ACHN (cell line): ENCODE measurements around the gene MED7.

ENCODE experiments used
- DNase-seq: peaks from one replicate; pipeline ENCODE4 v3.0.0-alpha.2; 2015
- in situ Hi-C: cut with HindIII; loops from 2 replicates; pipeline ENCODE4 v1.10.0; 2017; ENCODE audit warnings: low sequenced_read_pairs, low pct_ligation_motif_present, low pct_unique_long_range_greater_than_20kb

Gene MED7

DNA sequence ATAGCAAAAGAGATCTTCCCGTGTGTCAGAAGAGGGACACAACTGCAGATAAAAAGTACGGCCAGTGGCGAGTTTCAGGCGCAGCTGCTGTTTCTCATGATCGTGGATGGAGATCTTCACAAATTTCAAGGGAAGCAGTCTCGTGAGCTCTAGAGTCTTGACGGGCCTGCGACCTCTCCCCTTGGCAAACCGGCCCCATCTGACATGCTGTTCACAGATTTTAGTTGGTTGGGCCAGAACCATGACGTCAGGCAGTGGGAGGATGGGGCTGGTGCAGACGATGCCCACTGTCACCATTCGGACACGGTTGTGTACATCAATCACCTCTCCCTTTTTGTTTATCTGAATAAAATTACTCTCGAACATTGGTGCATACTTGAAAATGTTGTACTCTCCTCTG lies 23.0 kb upstream of the MED7 start:
- in situ Hi-C loops, result no loop called here
- no peak for DNase-seq

DNA sequence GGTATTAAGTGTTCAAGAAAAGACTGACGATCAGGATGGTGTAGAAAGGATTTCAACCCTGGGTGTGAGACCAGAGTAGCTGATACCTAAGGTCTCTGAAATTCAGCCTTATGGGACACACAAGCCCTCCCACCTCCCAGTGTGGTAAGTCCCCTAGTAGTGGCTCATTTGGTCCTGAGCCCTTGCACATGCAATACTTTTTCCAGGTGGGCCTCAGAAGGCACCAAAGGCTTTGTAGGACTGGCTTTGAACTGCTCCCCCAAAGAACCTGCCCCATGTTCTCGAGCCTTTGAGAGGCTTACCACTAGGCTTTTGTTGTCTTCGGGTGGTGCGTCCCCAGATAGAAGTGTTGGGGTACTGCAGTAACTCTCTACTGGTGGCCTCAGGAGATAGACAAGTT lies 22.6 kb upstream of the MED7 start:
- no peak for DNase-seq

DNA sequence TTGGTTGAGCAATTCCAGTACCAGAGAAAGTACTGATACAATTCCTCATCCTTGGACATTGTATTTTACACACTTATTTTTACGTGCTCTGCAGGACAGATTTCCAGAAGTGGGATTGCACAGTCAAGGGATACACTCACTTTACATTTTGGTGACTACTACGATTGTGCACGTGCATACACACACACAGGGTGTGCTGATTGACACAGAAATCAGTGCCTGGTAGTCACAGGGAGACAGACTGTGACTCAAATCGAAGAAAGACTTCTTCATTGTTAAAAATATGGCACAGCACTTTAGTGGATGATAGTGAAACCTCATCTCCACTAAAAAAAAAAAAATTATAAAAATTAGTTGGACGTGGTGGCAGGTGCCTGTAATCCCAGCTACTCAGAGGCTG lies 21.9 kb upstream of the MED7 start:
- DNase-seq, result no peak
- in situ Hi-C loops, result no loop called here

More for the DNA sequence above, 22.6 kb upstream of the MED7 start:
- in situ Hi-C loops, result no loop called here

DNA sequence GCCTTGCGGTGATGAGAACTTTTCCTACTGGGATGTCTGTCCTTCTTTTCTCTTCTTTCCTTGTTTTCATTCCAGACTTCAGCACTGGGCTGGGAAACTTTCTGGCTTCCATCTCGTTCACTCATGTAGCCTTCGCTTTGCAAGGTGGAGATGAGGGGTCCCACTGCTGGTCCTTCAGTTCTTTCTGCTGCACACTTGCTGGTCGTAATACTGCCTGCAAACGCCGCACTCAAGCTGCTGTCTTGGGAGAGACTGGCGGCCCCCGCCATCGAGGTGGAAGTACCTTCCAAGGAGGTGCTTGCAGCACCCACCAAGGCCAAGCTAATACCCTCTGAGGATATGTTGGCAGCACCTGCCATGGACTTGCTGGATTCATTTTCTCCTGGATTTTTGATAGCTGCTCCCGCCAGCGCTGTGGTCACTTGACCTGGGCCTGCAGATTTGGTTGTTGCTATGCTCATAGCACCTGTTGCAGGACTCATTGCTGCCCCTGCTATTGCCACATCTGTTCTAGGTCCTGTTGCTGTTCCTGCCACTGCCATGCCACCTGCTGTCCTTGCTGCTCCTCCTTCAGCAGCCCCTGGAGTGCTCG lies 20.4 kb upstream of the MED7 start:
- in situ Hi-C loops, result no loop called here
- no peak for DNase-seq

DNA sequence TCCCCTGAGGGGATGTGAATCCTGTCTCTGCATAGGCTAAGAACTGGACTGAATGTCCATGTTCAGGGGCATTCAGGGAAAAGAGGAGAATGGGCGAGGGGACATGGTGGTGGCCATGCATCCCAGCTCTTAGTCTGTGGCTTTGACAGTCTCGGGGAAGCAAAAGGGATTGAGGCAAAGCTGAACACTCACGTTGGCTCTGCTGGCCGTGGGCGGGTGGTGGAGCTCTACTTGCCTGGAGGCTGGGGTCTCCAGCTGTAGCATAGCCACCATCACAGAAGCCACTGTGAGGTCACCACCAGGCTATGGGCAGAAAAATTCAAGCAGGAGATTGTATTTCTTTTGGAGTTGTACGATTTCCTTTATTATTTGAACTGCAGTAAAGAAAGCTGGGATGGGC lies 19.3 kb upstream of the MED7 start:
- DNase-seq, result no peak
- in situ Hi-C loops, result no loop called here

DNA sequence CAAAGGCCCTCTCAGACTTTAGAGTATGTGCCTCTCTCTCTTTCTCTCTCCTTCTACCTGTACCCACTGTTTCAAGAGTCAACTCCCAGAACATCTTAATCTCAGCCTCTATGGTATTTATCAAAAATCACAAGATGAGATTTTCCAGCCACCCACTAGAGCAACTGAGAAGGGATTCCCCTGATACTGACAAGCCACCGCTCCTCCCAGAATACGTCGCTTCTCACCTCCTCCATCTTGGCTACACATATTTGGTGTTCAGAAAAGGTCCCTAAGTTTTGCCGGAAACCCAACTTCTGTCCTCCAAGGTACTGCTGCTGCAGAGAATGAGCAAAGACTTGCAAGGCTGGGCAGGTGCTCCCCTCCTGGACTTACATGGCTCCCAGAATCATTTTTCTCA lies 17.3 kb upstream of the MED7 start:
- in situ Hi-C loops, result no loop called here
- no peak for DNase-seq

DNA sequence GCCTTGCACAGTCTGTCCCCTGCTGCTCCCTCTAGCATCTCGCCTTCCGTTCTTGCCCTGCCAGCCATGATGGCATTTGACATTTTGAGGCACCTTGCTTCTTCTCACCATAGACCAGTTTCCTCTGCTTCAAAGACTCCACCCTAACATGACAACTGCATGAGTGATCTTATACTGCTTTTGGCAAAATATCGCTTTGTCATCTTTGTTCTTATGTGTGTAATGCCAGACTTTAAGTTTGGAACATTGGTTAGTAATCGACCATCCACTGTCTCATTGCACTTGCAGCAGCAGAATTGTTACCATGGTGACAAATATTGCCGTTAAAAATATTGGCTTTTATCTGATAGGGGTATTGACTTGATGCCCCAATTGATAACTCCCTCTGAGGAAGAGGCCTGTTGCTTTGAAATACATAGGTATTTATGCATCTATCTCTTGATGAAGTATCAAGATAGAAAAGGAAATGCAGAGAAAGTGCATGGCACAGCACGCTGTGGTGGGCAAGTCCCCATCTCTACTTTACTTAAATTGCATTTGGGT lies 16.6 kb upstream of the MED7 start:
- no peak for DNase-seq
- in situ Hi-C loops, result no loop called here

DNA sequence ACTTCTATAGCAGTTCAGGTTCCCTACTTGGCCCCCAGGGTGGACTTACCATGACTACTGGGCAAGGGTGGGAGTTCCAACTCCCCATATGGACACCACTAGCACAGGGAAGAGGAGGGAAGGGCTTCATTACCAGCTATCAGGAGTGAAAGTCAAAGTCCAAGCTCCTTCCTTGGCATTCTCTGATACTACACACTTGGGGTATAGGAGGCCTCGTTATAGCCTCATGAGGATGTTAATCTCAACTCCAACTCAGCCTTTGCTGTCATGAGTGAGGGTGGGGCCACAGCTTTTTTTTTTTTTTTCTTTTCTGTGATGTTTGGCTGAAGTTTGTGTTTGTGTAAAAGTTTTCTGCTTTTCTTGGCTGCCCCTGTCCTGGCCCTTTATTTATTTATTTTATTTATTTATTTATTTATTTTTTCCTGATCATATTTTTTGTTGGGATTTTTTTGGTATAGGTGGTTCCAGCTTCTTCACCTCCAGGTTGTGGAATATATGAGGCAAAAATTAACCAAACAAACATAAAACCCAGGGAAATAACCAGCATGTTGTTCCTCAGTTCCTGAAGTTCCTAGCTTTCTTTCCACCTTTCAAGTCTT lies 14.7 kb upstream of the MED7 start:
- in situ Hi-C loops, result no loop called here
- no peak for DNase-seq

DNA sequence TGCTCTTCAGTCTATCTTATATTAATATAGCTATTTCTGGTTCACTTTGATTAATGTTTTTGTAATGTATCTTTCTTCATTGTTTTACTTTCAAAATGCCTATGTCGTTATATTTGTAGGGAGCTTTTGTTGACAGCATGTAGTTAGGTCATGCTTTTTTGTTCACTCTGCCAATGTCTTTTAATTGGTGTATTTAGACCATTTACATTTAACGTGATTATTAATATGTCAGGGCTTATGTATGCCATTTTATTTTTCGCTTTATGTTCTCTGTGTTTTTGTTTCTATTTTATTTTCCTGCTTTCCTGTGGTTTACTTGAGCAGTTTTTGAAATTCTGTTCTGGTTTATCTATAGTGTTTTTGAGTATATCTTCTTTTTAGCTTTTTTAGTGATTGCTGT lies 12.6 kb upstream of the MED7 start:
- in situ Hi-C loops, result no loop called here
- DNase-seq, result no peak

DNA sequence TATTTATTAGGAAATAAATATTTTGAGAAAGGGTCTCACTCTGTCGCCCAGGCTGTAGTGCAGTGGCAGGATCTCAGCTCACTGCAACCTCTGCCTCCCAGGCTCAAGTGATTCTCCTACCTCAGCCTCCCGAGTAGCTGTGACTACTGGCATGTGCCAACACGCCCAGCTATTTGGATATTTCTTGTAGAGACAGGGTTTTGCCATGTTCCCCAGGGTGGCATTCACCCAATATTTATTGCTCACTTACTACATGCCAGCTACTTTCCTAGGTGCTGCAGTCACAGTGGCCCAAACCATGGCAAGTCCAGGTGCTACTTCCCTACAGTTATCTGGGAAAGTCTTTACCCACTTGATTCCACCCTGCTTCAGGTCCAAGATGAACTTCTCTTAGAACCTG lies 8.3 kb upstream of the MED7 start:
- no peak for DNase-seq
- in situ Hi-C loops, result no loop called here

DNA sequence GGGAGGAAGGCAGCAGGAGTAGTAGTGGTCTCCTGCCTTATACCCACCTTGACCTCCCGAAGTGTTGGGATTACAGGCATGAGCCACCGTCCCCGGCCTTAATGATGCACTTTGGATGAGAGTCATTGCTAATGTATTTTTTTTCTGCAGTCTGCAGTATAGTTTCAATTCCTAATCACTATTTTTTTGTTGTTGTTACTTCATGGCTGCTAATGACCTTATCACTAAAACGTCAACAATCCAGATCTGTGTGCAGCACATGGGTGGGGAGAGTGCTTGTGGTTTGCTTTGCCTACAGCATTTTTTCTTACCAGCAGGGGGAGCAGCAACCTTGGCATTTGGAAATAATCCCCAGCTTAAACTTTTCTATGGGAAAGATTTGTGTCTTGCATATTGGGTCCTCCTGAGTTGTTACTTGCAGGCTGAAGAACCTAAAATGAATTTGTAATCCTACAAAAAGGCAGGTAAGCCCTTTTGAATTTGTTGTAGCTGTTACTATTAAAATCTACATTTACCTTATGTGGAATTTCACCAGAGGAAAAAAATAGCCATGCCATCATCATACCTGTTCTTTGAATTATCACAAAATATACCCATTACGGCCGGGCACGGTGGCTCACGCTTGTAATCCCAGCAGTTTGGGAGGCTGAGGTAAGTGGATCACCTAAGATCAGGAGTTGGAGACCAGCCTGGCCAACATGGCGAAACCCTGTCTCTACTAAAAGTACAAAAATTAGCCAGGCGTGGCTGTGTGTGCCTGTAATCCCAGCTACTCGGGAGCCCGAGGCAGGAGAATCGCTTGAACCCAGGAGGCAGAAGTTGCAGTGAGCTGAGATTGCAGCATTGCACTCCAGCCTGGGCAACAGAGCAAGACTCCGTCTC lies 6.3 kb upstream of the MED7 start:
- in situ Hi-C loops, result no loop called here
- peak; percentile 57 for DNase-seq

DNA sequence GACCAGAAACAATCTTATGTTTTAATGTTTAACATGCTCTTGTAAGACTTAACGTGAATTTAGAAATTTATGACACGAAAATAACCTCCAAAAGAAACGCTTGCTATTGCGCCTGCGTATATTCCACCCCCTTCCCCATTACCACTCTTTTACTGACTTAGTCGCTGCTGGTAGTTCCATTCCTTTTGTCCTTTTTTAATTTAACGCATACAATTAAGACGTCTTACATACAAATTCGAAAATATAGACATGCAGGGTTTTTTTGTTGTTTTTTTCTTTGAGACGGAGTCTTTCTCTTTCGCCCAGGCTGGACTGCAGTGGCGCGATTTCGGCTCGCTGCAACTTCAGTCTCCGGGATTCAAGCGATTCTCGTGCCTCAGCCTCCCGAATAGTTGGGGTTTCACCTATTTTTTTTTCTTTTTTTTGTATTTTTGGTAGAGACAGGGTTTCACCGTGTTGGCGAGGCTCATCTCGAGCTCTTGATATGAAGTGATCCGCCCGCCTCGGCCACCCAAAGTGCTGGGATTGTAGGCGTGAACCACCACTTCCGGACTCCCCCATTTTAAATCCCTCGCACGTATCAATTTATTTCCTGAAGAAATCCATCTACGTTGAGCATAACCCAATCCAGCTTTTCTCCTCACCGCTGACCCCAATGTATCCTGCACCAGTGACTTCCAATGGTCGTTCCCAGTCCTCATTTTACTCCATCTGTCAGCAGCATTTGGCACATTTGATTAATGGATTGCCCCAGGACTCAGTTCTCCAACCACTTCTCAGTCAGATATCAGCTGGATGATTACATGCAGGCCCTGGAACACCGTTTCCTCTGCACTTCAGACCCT lies 684 bp upstream of the MED7 start:
- peak; percentile 23 for DNase-seq
- in situ Hi-C loops, result no loop called here

DNA sequence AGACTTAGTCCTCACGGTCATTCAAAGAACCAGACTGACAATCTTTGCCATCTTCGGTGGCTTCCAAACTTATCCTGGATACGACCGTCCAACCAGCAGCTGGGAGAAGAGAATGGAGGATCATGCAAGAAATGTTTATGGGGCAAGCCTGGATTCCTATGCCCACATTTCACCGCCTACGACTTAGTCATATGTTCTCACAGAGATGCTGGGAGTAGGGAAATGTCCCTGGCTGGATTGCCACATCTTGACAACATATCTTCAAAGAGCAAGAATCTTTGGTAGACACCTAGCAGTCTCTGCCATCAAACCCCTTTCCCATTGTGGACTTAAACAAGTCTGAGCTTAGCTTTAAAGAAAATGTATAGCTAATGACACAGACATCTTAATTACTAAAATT lies 5.0 kb downstream of the MED7 start:
- DNase-seq, result no peak
- in situ Hi-C loops, result no loop called here

DNA sequence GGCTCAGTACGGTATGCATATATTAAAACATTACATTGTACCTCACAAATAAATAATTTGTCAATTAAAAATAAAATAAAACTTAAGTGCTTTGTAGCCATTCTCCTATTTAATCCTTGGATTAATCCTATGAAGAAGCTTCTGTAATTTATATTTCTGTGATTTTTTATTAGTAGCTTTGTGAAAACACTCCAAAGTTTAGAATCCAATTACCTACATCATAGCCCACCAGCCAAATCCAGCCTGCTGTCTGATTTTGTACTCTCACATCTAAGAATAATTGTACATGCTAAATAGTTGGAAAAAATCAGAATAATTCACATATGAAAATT lies 10.4 kb downstream of the MED7 start:
- in situ Hi-C loops, result no loop called here
- DNase-seq, result no peak

DNA sequence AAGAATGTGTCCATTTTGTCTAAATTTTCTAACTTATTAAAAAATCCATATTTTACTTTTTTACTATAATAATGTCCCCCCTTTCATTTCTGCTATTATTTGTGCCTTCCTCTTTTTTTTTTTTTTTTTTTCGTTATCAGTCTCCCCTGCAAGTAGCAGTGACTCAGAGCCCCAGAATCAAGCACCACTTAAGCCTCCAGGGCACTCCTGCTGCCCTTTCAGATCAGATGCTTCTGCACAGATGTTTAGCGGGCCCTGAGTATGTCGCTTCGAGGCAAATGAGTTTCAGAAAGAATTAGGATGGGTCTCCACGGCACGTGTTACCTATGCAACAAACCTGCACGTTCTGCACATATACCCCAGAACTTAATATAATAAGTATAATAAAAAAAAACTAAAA lies 11.7 kb downstream of the MED7 start:
- in situ Hi-C loops, result no loop called here
- DNase-seq, result peak; percentile 53

DNA sequence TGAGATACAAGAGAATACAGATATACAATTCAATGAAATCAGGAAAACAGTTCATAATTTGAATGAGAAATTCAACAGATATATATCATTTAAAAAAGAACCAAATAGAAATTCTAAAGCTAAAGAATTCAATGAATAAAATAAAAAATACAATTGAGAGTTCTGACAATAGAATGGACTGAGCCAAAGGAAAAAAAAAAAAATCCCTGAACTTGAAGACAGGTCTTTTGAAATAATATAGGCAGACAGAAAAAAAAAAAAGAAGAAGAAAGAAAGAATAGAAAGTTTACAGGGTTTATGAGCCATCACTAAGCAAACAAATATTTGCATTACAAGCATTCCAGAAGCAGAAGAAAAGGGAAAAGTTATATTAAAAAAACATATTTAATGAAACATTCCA lies 21.0 kb downstream of the MED7 start:
- no peak for DNase-seq
- in situ Hi-C loops, result no loop called here

DNA sequence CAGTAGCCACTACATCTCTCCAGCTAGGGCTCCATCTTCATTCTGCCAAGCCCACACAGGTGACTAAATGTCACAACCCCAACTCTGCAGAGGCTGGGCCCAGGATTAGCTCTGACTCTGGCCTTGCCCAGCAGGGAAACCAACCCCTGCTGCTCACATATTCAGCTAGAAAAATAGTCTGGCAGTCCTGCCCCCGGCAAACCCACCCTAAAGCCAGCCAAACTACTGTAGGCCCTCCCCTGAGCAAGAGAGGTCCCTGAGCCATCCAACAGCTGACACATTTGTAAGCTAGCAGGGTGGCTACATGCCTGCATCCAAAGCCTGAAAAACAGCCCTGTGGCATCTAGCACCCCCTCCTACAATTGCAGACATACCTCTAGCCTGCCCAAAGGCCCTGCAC lies 22.6 kb downstream of the MED7 start:
- in situ Hi-C loops, result no loop called here

DNA sequence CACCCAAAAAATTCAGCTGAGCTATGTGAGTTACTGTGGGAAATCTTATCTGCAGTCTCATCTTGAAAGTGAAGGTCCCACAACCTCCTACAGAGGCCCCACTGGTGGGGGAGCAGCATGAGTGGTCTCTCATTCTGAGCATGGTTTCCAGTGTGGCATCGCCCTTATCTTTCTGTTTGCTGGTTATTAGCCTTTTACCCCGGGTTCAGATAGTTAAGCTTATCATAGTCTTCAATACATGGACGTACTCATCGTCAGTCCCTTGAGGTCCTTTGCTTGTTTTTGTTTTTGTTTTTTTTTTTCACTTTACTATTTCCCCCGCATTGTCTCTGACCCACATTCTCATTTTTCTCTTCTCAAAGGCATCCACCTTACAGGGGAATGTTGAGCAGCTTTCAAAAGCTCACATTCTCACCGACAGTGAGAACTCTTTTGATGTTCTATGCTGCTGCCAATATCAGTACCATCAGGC lies 26.1 kb downstream of the MED7 start:
- in situ Hi-C loops, result no loop called here
- DNase-seq, result no peak

More for the DNA sequence above, 22.6 kb downstream of the MED7 start:
- no peak for DNase-seq

DNA sequence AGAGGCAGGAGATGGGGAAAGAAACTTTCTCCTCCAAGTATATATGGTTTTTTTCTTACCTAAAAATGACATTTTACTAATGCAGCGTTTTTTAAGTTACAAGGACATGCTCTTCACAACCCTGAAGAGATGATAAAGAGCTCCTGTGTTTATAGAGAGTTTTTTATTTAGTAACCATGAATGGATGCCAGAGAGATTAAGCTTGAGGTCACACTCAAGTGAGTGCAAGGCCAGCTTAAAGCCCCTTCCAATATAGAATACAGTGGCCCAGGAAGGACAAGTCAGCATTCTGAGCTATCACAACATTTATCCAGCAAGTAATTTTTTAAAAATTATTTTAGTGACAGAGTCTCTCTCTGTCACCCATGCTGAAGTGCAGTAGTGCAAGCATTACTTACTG lies 27.2 kb downstream of the MED7 start:
- in situ Hi-C loops, result no loop called here
- DNase-seq, result no peak
